ENCODE results near the gene HMGCR. TPM values are rescaled to one million over a fixed set of nuclear protein-coding genes. Genes with fewer than 3 reads are reported as not detected.

The HMGCR gene
- total and polyA plus RNA-seq, 2 experiments from 2014 or later: 76.1 to 208 TPM

- Histone ChIP-seq H2AFZ (no peak overlapping the region), H3K9me2 (replicated peaks; ENCODE audit: insufficient read depth) (no peaks in the 10 kb centered on the region), H3K79me2 (no peaks in the 10 kb centered on the region), H4K20me1 (ENCODE audit: insufficient read depth, poor library complexity, severe bottlenecking) (no peaks in the 10 kb centered on the region), H3K4me1 (ENCODE audit: insufficient read depth) (no peaks in the 10 kb centered on the region), H3K27me3 (no peaks in the 10 kb centered on the region), H3K27ac (no peak overlapping the region), H3K36me3 (replicated peaks; ENCODE audit: insufficient read depth, low read depth) (no peaks in the 10 kb centered on the region), H3K9me3 (ENCODE audit: low read depth) (no peaks in the 10 kb centered on the region), H3K4me2 (no peak overlapping the region), H3K4me3 (no peak overlapping the region)
- WGBS (ENCODE audit: low lambda C conversion rate, missing lambda C conversion rate): 66% methylated on average over 1 of the region's 1 CpG
- TF ChIP-seq EZH2phosphoT487 (IDR thresholded peaks at IDR 0.05; ENCODE audit: low read depth, severe bottlenecking, unreplicated experiment) (no peak), CTCF (IDR thresholded peaks at IDR 0.05; ENCODE audit: poor library complexity) (no peak), EZH2 (IDR thresholded peaks at IDR 0.05; ENCODE audit: borderline replicate concordance) (no peak)
- no peak for DNase-seq (ENCODE audit: low spot score)
Observed at GRCh38 chr5:75384218-75384617, 47.2 kb downstream of the HMGCR start.

- no peak overlapping the region for H3K4me3 ChIP-seq
- no peaks in the 10 kb centered on the region for H3K27me3 ChIP-seq
- H2AFZ ChIP-seq: no peak overlapping the region
- DNase-seq (ENCODE audit: low spot score): no peak
- H3K9me2 ChIP-seq (replicated peaks; ENCODE audit: insufficient read depth): no peaks in the 10 kb centered on the region
- no peak overlapping the region for H3K27ac ChIP-seq
- 95% methylated on average over 6 of the region's 6 CpGs for WGBS (ENCODE audit: low lambda C conversion rate, missing lambda C conversion rate)
- H3K9me3 ChIP-seq (ENCODE audit: low read depth): no peaks in the 10 kb centered on the region
- no peak overlapping the region for H3K4me2 ChIP-seq
- no peaks in the 10 kb centered on the region for H4K20me1 ChIP-seq (ENCODE audit: insufficient read depth, poor library complexity, severe bottlenecking)
- no peaks in the 10 kb centered on the region for H3K36me3 ChIP-seq (replicated peaks; ENCODE audit: insufficient read depth, low read depth)
- H3K79me2 ChIP-seq: no peaks in the 10 kb centered on the region
- H3K4me1 ChIP-seq (ENCODE audit: insufficient read depth): no peaks in the 10 kb centered on the region
- TF ChIP-seq CTCF (IDR thresholded peaks at IDR 0.05; ENCODE audit: poor library complexity): no peak
- no peak for TF ChIP-seq EZH2 (IDR thresholded peaks at IDR 0.05; ENCODE audit: borderline replicate concordance)
- no peak for TF ChIP-seq EZH2phosphoT487 (IDR thresholded peaks at IDR 0.05; ENCODE audit: low read depth, severe bottlenecking, unreplicated experiment)
Observed at GRCh38 chr5:75387806-75388205, 50.8 kb downstream of the HMGCR start.

- Histone ChIP-seq H2AFZ (no peak overlapping the region), H3K36me3 (replicated peaks; ENCODE audit: insufficient read depth, low read depth) (no peaks in the 10 kb centered on the region), H3K4me2 (no peak overlapping the region), H3K9me2 (replicated peaks; ENCODE audit: insufficient read depth) (no peaks in the 10 kb centered on the region), H4K20me1 (ENCODE audit: insufficient read depth, poor library complexity, severe bottlenecking) (no peaks in the 10 kb centered on the region), H3K27ac (no peak overlapping the region), H3K4me3 (no peak overlapping the region), H3K4me1 (ENCODE audit: insufficient read depth) (no peaks in the 10 kb centered on the region), H3K79me2 (no peaks in the 10 kb centered on the region), H3K9me3 (ENCODE audit: low read depth) (no peaks in the 10 kb centered on the region), H3K27me3 (no peaks in the 10 kb centered on the region)
- 98% methylated on average over 2 of the region's 2 CpGs for WGBS (ENCODE audit: low lambda C conversion rate, missing lambda C conversion rate)
- TF ChIP-seq CTCF (IDR thresholded peaks at IDR 0.05; ENCODE audit: poor library complexity): no peak
- TF ChIP-seq EZH2phosphoT487 (IDR thresholded peaks at IDR 0.05; ENCODE audit: low read depth, severe bottlenecking, unreplicated experiment): no peak
- TF ChIP-seq EZH2 (IDR thresholded peaks at IDR 0.05; ENCODE audit: borderline replicate concordance): no peak
- DNase-seq (ENCODE audit: low spot score): no peak
Observed at GRCh38 chr5:75389430-75389829, 52.4 kb downstream of the HMGCR start.

GRCh38 chr5:75395277-75395676 is 58.3 kb downstream of the HMGCR start:
- no peaks in the 10 kb centered on the region for H3K79me2 ChIP-seq
- H3K4me1 ChIP-seq (ENCODE audit: insufficient read depth): no peaks in the 10 kb centered on the region
- no peak for DNase-seq (ENCODE audit: low spot score)
- H4K20me1 ChIP-seq (ENCODE audit: insufficient read depth, poor library complexity, severe bottlenecking): no peaks in the 10 kb centered on the region
- H3K4me2 ChIP-seq: no peak overlapping the region
- H2AFZ ChIP-seq: no peak overlapping the region
- no peaks in the 10 kb centered on the region for H3K36me3 ChIP-seq (replicated peaks; ENCODE audit: insufficient read depth, low read depth)
- no peaks in the 10 kb centered on the region for H3K9me3 ChIP-seq (ENCODE audit: low read depth)
- no peak for TF ChIP-seq EZH2phosphoT487 (IDR thresholded peaks at IDR 0.05; ENCODE audit: low read depth, severe bottlenecking, unreplicated experiment)
- TF ChIP-seq CTCF (IDR thresholded peaks at IDR 0.05; ENCODE audit: poor library complexity): no peak
- no peak for TF ChIP-seq EZH2 (IDR thresholded peaks at IDR 0.05; ENCODE audit: borderline replicate concordance)
- 98% methylated on average over 3 of the region's 3 CpGs for WGBS (ENCODE audit: low lambda C conversion rate, missing lambda C conversion rate)
- H3K9me2 ChIP-seq (replicated peaks; ENCODE audit: insufficient read depth): no peaks in the 10 kb centered on the region
- no peak overlapping the region for H3K27ac ChIP-seq
- H3K4me3 ChIP-seq: no peak overlapping the region
- H3K27me3 ChIP-seq: no peaks in the 10 kb centered on the region
